ENCODE measurements around the gene CLIP2.
"Not testable (repeated sequence)": the region's sequence is repeated elsewhere in the genome, so short reads cannot be mapped to it uniquely, and the experiment has no call there.

DNA sequence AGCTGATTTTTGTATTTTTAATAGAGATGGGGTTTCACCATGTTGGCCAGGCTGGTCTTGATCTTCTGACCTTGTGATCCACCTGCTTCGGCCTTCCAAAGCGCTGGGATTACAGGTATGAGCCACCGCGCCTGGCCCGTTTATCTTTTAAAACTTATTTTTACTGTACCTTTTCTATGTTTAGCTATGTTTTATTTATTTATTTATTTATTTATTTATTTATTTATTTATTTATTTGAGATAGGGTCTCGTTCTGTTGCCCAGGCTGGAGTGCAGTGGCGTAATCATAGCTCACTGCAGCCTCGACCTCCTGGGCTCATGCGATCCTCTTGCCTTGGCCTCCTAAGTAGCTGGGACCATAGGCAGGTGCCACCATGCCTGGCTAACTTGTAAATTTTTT lies 33.7 kb downstream of the CLIP2 start:
- TF ChIP-seq, protein P1, sequence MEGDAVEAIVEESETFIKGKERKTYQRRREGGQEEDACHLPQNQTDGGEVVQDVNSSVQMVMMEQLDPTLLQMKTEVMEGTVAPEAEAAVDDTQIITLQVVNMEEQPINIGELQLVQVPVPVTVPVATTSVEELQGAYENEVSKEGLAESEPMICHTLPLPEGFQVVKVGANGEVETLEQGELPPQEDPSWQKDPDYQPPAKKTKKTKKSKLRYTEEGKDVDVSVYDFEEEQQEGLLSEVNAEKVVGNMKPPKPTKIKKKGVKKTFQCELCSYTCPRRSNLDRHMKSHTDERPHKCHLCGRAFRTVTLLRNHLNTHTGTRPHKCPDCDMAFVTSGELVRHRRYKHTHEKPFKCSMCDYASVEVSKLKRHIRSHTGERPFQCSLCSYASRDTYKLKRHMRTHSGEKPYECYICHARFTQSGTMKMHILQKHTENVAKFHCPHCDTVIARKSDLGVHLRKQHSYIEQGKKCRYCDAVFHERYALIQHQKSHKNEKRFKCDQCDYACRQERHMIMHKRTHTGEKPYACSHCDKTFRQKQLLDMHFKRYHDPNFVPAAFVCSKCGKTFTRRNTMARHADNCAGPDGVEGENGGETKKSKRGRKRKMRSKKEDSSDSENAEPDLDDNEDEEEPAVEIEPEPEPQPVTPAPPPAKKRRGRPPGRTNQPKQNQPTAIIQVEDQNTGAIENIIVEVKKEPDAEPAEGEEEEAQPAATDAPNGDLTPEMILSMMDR (IDR thresholded peaks at IDR 0.05), result not testable (repeated sequence)
- TF ChIP-seq POLR2A (IDR thresholded peaks at IDR 0.05), result not testable (repeated sequence)

Measured in sigmoid colon (tissue), 3 donors.